PFSK-1 (cell line): ENCODE results near the gene TMEM59L.

Experiments
- POLR2AphosphoS5 ChIP-seq: IDR thresholded peaks from 2 replicates; pipeline ENCODE4 v1.6.1; 2012; ENCODE audit warnings: low read depth, mild to moderate bottlenecking, control low read depth, low read length, moderate library complexity
- REST ChIP-seq, 2 experiments: IDR thresholded peaks; 2 replicates each; pipeline versions ENCODE4 v1.6.1 to v1.8.0; 2011 to 2012; ENCODE audit warnings: low read depth in 2 of 2, low read length in 2 of 2, control low read depth in 1 of 2, inconsistent platforms in 1 of 2, mild to moderate bottlenecking in 1 of 2, moderate library complexity in 1 of 2; ENCODE audit not compliant: insufficient read depth in 1 of 2
- SIN3A ChIP-seq: IDR thresholded peaks from 2 replicates; pipeline ENCODE4 v1.6.1; 2012; ENCODE audit warnings: mild to moderate bottlenecking, low read length, moderate library complexity, borderline replicate concordance; ENCODE audit not compliant: insufficient read depth
- TAF1 ChIP-seq: IDR thresholded peaks from 2 replicates; pipeline ENCODE4 v1.6.1; 2012; ENCODE audit warnings: low read length, control low read depth, borderline replicate concordance; ENCODE audit not compliant: insufficient read depth

- TF ChIP-seq POLR2AphosphoS5 (no peak), TAF1 (no peak), REST (IDR thresholded peaks at IDR 0.05; ENCODE audit: insufficient read depth in 1 of 2, low read depth in 2 of 2, low read length in 2 of 2) (no peak), SIN3A (no peak)
These were observed 42.6 kb downstream of the TMEM59L start for GRCh38 chr19:18655173-18655844.
